Astrocyte of the spinal cord (primary cell): ENCODE data around the gene FYB2.

Experiments
- DNase-seq: peaks from one replicate; pipeline ENCODE4 v3.0.0; 2011; ENCODE audit warnings: low read depth, low spot score
- H3K4me3 ChIP-seq: 2 replicates; pipeline ENCODE4 v1.5.1; 2011; ENCODE audit warnings: low read depth, mild to moderate bottlenecking, low read length, moderate library complexity
- in situ Hi-C: cut with HindIII; loops from 2 replicates; pipeline ENCODE4 v1.10.0; 2017; ENCODE audit warnings: low sequenced_read_pairs
- TF ChIP-seq, protein P1 (sequence below): IDR thresholded peaks from 2 replicates; pipeline ENCODE4 v1.5.1; 2012; ENCODE audit warnings: low read depth, mild to moderate bottlenecking, low read length, inconsistent platforms

FYB2 gene

DNA sequence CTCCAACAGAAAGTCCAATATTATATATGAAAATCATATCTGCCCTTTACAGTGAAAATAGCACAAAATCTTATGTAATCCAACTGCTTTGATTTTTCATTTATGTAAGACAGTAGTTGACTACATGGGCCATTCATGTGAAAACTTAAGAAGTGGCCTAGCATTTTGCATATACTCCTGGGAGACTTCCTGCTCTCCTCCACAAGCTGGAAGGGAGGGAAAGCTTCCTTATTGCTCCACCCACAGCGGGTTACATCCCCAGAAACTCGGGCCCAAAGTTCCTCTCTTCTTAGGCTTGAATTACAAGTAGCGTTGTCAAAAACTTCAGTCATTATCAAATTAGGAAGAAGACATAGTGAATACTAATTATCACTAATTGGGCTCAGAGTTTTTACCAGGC is 29.2 kb downstream of the FYB2 start:
- TF ChIP-seq, protein P1, sequence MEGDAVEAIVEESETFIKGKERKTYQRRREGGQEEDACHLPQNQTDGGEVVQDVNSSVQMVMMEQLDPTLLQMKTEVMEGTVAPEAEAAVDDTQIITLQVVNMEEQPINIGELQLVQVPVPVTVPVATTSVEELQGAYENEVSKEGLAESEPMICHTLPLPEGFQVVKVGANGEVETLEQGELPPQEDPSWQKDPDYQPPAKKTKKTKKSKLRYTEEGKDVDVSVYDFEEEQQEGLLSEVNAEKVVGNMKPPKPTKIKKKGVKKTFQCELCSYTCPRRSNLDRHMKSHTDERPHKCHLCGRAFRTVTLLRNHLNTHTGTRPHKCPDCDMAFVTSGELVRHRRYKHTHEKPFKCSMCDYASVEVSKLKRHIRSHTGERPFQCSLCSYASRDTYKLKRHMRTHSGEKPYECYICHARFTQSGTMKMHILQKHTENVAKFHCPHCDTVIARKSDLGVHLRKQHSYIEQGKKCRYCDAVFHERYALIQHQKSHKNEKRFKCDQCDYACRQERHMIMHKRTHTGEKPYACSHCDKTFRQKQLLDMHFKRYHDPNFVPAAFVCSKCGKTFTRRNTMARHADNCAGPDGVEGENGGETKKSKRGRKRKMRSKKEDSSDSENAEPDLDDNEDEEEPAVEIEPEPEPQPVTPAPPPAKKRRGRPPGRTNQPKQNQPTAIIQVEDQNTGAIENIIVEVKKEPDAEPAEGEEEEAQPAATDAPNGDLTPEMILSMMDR = no peak
- no peak for DNase-seq
- no peak overlapping the region for H3K4me3 ChIP-seq
- in situ Hi-C loops = no loop called here

DNA sequence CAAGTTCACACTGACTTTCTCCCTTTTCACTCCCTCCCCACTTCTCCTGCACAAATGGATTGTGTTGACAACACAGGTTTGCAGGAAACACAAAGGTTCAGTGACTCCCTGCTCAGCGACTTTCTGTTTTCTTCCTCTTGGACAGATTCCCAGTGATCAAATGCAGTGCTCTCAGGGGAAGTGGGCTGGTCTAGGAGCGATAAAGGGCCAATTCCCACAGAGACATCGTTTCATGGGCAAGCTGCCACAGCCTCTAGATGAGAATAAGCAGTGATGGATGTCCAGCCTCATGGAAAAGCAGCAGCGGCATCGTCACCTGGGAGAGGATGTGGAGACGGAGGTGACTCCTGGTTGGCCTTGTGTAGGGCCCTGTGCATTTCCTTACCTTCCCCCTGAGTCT is 30.6 kb downstream of the FYB2 start:
- no peak overlapping the region for H3K4me3 ChIP-seq
- peak; percentile 9 for DNase-seq
- TF ChIP-seq, protein P1 = no peak
- in situ Hi-C loops = no loop called here

DNA sequence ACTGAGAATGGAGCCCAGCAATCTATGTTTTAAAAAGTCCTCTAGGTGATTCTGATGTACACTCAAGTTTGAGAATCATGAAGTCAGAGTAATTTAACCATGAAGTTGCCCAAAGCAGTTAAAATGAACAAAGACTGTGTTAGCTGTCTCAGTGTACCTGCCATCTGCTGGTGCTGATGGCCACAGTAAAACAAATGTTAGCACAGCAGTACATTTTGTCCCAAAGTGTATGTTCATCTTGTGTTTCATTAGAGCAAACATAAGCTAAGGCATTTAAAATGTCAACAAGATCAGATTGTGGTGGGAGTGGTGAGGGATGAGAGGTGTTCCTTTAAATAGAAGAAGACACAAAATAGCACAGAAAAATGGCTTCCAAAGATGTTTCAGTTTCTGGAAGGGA is 31.1 kb downstream of the FYB2 start:
- in situ Hi-C loops = no loop called here
- H3K4me3 ChIP-seq = no peak overlapping the region
- TF ChIP-seq, protein P1 = no peak
- DNase-seq = no peak

DNA sequence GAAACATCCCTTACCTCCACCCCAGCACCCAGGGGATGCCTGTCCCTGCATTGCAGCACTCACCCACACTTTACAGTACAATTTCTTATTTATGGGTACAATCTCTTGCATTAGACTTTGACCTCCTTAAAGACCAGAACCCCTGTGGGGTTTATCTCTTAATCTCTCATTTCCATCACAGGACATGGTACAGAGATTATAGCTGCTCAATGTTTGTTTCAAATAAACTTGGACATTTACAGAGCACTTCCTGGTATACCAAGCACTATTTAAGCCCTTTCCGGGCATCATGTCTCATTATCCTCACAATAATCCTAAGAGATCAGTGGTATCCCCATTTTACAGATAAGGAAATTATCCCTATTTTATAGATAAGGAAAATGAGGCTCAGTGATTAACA is 31.9 kb downstream of the FYB2 start:
- no peak overlapping the region for H3K4me3 ChIP-seq
- in situ Hi-C loops = no loop called here
- TF ChIP-seq, protein P1 = no peak

DNA sequence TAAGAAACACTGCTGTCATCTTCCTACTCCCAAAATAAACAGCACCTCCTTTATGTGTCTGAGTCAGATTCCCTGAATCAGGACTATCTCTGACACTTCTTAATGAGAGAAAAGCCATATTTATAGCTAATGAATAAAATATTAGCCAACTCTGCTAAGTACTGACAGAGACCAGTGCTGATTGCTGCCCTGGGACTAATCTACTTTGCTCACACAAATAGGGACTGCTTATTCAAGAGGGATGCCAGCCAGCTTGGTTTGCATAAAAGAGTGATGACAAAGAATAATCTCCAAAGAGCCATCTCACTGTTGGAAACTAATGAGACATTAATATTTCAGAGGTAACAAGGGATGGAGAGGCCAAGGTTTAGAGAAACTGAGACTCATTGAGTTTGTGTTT is 36.4 kb downstream of the FYB2 start:
- DNase-seq = no peak
- TF ChIP-seq, protein P1 = no peak
- in situ Hi-C loops = no loop called here
- no peak overlapping the region for H3K4me3 ChIP-seq

More for the DNA sequence above, 31.9 kb downstream of the FYB2 start:
- no peak for DNase-seq

DNA sequence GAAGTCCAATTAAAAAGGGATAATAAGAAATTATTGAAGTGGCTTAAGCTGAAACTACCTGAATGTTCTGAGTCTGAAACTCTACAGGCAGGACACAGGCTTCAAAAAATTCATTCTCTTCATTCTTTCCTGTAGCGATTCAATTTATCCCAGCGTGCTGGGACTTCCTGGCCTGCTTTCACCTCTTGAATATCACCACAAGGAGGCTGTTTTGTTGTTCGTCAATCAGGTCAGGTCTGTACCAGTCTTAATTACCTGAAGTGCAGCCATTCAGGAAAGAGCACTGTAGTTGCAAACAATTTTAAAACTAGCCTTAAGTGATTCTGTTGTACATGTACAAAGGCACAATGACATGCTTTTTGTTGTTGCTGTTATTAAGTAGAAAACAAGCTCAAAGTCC is 38.4 kb downstream of the FYB2 start:
- in situ Hi-C loops = no loop called here
- no peak overlapping the region for H3K4me3 ChIP-seq
- TF ChIP-seq, protein P1 = no peak
- no peak for DNase-seq
